ES-I3 (cell line): ENCODE data around the gene OR4C15.

Experiments
- H3K36me3 ChIP-seq: 2 replicates; pipeline ENCODE4 v1.6.1; 2013; ENCODE audit warnings: mild to moderate bottlenecking, low read length, control low read depth, moderate library complexity; ENCODE audit not compliant: insufficient read depth
- H3K4me1 ChIP-seq: 2 replicates; pipeline ENCODE4 v1.6.1; 2013; ENCODE audit warnings: mild to moderate bottlenecking, control low read depth, low read length; ENCODE audit not compliant: insufficient read depth
- H3K9ac ChIP-seq: 2 replicates; pipeline ENCODE4 v1.6.1; 2013; ENCODE audit warnings: low read depth, mild to moderate bottlenecking, low read length, moderate library complexity
- H3K9me3 ChIP-seq: 2 replicates; pipeline ENCODE4 v1.6.1; 2013; ENCODE audit warnings: mild to moderate bottlenecking, low read length, moderate library complexity; ENCODE audit not compliant: control insufficient read depth, insufficient read depth

The OR4C15 gene

DNA sequence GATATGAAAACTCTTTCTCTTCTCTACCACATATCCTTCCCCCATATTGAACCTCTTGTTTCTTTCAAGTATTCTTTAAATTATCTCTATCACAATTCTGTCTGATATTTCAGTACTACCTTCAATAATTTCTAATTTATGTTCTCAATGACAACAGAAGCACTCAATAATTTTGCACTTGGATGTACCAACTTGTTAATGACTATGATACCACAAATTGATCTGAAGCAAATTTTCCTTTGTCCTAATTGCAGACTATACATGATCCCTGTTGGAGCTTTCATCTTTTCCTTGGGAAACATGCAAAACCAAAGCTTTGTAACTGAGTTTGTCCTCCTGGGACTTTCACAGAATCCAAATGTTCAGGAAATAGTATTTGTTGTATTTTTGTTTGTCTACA is at the start of gene OR4C15:
OR4C15 (plus strand) TSS at position 301 of the 400 bp plus-strand sequence; CDS start at position 301, 0 bp downstream.
- Histone ChIP-seq H3K9ac (no peak within 1 kb of the TSS), H3K4me1 (no peaks in the 10 kb centered on the region), H3K36me3 (no peaks in the 10 kb centered on the region), H3K9me3 (peaks cover 3% of the 10 kb centered on the region; the same call in 1 of the 2 replicates)

GRCh38 chr11:55571828-55572227 is 17.6 kb downstream of the OR4C15 start, which contains the start of gene OR4C16:
Gene OR4C16 (plus strand): TSS chr11:55572128. CDS start chr11:55572128, 0 bp downstream.
- Histone ChIP-seq H3K36me3 (no peaks in the 10 kb centered on the region), H3K4me1 (no peaks in the 10 kb centered on the region), H3K9ac (no peak within 1 kb of the TSS), H3K9me3 (peaks cover 8% of the 10 kb centered on the region; the same call in 1 of the 2 replicates)

DNA sequence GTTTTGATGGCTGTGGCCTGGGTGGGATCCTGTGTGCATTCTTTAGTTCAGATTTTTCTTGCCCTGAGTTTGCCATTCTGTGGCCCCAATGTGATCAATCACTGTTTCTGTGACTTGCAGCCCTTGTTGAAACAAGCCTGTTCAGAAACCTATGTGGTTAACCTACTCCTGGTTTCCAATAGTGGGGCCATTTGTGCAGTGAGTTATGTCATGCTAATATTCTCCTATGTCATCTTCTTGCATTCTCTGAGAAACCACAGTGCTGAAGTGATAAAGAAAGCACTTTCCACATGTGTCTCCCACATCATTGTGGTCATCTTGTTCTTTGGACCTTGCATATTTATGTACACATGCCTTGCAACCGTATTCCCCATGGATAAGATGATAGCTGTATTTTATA is 18.3 kb downstream of the OR4C15 start:
- Histone ChIP-seq H3K9ac (no peak overlapping the region), H3K9me3 (peaks cover 8% of the 10 kb centered on the region; the same call in 1 of the 2 replicates), H3K4me1 (no peaks in the 10 kb centered on the region), H3K36me3 (no peaks in the 10 kb centered on the region)
